IMR-90 (cell line): ENCODE results near the gene EDARADD. TPM values are rescaled to one million over a fixed set of nuclear protein-coding genes. Genes with fewer than 3 reads are reported as not detected.

Source experiments
- ATAC-seq: fragments of 200-7000 bp; cut with Tn5 transposase; 2 replicates; pipeline ENCODE4 v1.9.1; 2020; ENCODE audit warnings: low read depth, mild to moderate bottlenecking, moderate library complexity
- BruUV-seq: library from RNA; stranded (reverse); fragments of 400-500 nt; replicated peaks from 2 replicates; lab custom pipeline; 2021; lab: Mats Ljungman, UMichigan
- CTCF ChIA-PET: fragments of 300-600 bp; formaldehyde crosslinking; extraction: SDS; loops from one replicate; lab custom pipeline; 2021; ENCODE audit warnings: antibody characterized with exemption; lab: Yijun Ruan, JAX
- POLR2A ChIA-PET: fragments of 300-600 bp; sonication (Branson Sonifier 250); formaldehyde crosslinking; loops from one replicate; lab custom pipeline; 2022; ENCODE audit warnings: antibody characterized with exemption; ENCODE audit not compliant: unreplicated experiment; lab: Charles Lee
- DNase-seq: peaks from one replicate; pipeline ENCODE4 v3.0.0; 2013
- H2AFZ ChIP-seq: replicated peaks from 2 replicates; pipeline ENCODE3; 2013; ENCODE audit warnings: low read length, mild to moderate bottlenecking; ENCODE audit not compliant: poor library complexity
- H2AK5ac ChIP-seq: 2 replicates; pipeline ENCODE4 v1.6.1; 2013; ENCODE audit warnings: low read depth, low read length, inconsistent platforms
- H2AK9ac ChIP-seq: replicated peaks from 2 replicates; pipeline ENCODE3; 2013; ENCODE audit warnings: mild to moderate bottlenecking, low read depth, low read length, moderate library complexity; ENCODE audit not compliant: poor library complexity
- H2BK120ac ChIP-seq: 2 replicates; pipeline ENCODE4 v1.6.1; 2013; ENCODE audit warnings: low read depth, low read length, inconsistent platforms
- H2BK15ac ChIP-seq: 3 replicates; pipeline ENCODE4 v1.6.1; 2013; ENCODE audit warnings: low read depth, low read length, inconsistent platforms
- H2BK20ac ChIP-seq: 2 replicates; pipeline ENCODE4 v1.6.1; 2013; ENCODE audit warnings: low read depth, mild to moderate bottlenecking, inconsistent platforms, low read length, moderate library complexity
- H2BK5ac ChIP-seq: 2 replicates; pipeline ENCODE4 v1.6.1; 2013; ENCODE audit warnings: mild to moderate bottlenecking, low read depth, low read length, inconsistent platforms; ENCODE audit not compliant: poor library complexity, severe bottlenecking
- H3K14ac ChIP-seq: replicated peaks from 2 replicates; pipeline ENCODE4 v1.6.1; 2013; ENCODE audit warnings: low read depth, low read length, inconsistent platforms
- H3K18ac ChIP-seq: 2 replicates; pipeline ENCODE4 v1.6.1; 2013; ENCODE audit warnings: low read depth, low read length, control low read depth
- H3K23ac ChIP-seq: 2 replicates; pipeline ENCODE4 v1.6.1; 2013; ENCODE audit warnings: low read depth, low read length, inconsistent platforms
- H3K27ac ChIP-seq: 2 replicates; pipeline ENCODE4 v1.5.1; 2013; ENCODE audit warnings: mild to moderate bottlenecking, control low read depth, low read length; ENCODE audit not compliant: insufficient read depth
- H3K27me3 ChIP-seq: 2 replicates; pipeline ENCODE4 v1.6.1; 2013; ENCODE audit warnings: low read length; ENCODE audit not compliant: control insufficient read depth, insufficient read depth
- H3K36me3 ChIP-seq: 2 replicates; pipeline ENCODE4 v1.6.1; 2013; ENCODE audit warnings: low read length, mixed read lengths; ENCODE audit not compliant: control insufficient read depth, insufficient read depth
- H3K4ac ChIP-seq: 2 replicates; pipeline ENCODE4 v1.6.1; 2013; ENCODE audit warnings: low read depth, low read length, inconsistent platforms
- H3K4me1 ChIP-seq: 2 replicates; pipeline ENCODE4 v1.6.1; 2013; ENCODE audit warnings: low read length, mixed read lengths; ENCODE audit not compliant: control insufficient read depth, insufficient read depth
- H3K4me2 ChIP-seq: 2 replicates; pipeline ENCODE4 v1.6.1; 2013; ENCODE audit warnings: low read depth, mild to moderate bottlenecking, control low read depth, low read length, moderate library complexity
- H3K4me3 ChIP-seq: 2 replicates; pipeline ENCODE4 v1.5.1; 2013; ENCODE audit warnings: low read depth, mild to moderate bottlenecking, control low read depth, low read length, moderate library complexity; ENCODE audit not compliant: insufficient read depth
- H3K56ac ChIP-seq: 2 replicates; pipeline ENCODE4 v1.6.1; 2013; ENCODE audit warnings: low read length, inconsistent platforms; ENCODE audit not compliant: insufficient read depth; ENCODE audit errors: extremely low read depth
- H3K79me1 ChIP-seq, 2 experiments: 2 replicates each; pipeline ENCODE4 v1.6.1; 2013; ENCODE audit warnings: low read length in 2 of 2, inconsistent platforms in 1 of 2, low read depth in 1 of 2
- H3K9ac ChIP-seq: 2 replicates; pipeline ENCODE4 v1.6.1; 2013; ENCODE audit warnings: low read depth, low read length, control low read depth
- H3K9me1 ChIP-seq: 2 replicates; pipeline ENCODE4 v1.6.1; 2013; ENCODE audit warnings: low read length, inconsistent platforms; ENCODE audit not compliant: insufficient read depth
- H3K9me3 ChIP-seq: 2 replicates; pipeline ENCODE4 v1.6.1; 2013; ENCODE audit warnings: low read length; ENCODE audit not compliant: control insufficient read depth, insufficient read depth
- H4K20me1 ChIP-seq: 2 replicates; pipeline ENCODE4 v1.6.1; 2013; ENCODE audit warnings: low read length, inconsistent platforms; ENCODE audit not compliant: insufficient read depth
- H4K5ac ChIP-seq: 2 replicates; pipeline ENCODE4 v1.6.1; 2013; ENCODE audit warnings: mild to moderate bottlenecking, low read depth, low read length, control low read depth
- H4K8ac ChIP-seq, 2 experiments: 2 replicates each; pipeline ENCODE4 v1.6.1; 2013; ENCODE audit warnings: low read depth in 2 of 2, low read length in 2 of 2, control low read depth in 1 of 2, inconsistent platforms in 1 of 2
- H4K91ac ChIP-seq: 2 replicates; pipeline ENCODE4 v1.6.1; 2013; ENCODE audit warnings: low read depth, low read length, inconsistent platforms; ENCODE audit not compliant: insufficient read depth
- BHLHE40 ChIP-seq: fragments of 150-350 bp; IDR thresholded peaks from 2 replicates; pipeline ENCODE4 v1.6.1; 2016; ENCODE audit warnings: mild to moderate bottlenecking, low read depth, low read length
- CTCF ChIP-seq: conservative IDR thresholded peaks from 2 replicates; pipeline ENCODE4 v1.5.1; 2012; ENCODE audit warnings: mild to moderate bottlenecking, low read depth, low read length, improper control_type of control experiment
- FOS ChIP-seq: fragments of 150-350 bp; IDR thresholded peaks from 2 replicates; pipeline ENCODE4 v1.6.1; 2016; ENCODE audit warnings: low read depth, low read length
- RCOR1 ChIP-seq: IDR thresholded peaks from 2 replicates; pipeline ENCODE4 v1.6.1; 2012; ENCODE audit warnings: mild to moderate bottlenecking, low read length, improper control_type of control experiment; ENCODE audit not compliant: insufficient replicate concordance
- WGBS, 2 experiments: methylation state at CpG; one replicate each; pipeline versions ENCODE4 v1.1.5 to v1.1.7; 2013; ENCODE audit warnings: missing lambda C conversion rate in 2 of 2; ENCODE audit not compliant: insufficient read length in 1 of 2; ENCODE audit errors: extremely low coverage in 2 of 2; 5-methylcytosine and 5-hydroxymethylcytosine counted together
- dilution Hi-C: fragments of 300-500 bp; cut with HindIII; formaldehyde crosslinking; loops from one replicate; pipeline ENCODE4 v1.14.3; 2018; ENCODE audit warnings: low sequenced_read_pairs; ENCODE audit not compliant: unreplicated experiment
- in situ Hi-C: fragments of 300-500 bp; cut with MboI; formaldehyde crosslinking; loops from 3 replicates; pipeline ENCODE4 v1.14.3; 2019; ENCODE audit warnings: low sequenced_read_pairs, inconsistent platforms, mixed read lengths
- intact Hi-C: fragments of 100-400 bp; cut with micrococcal nuclease; formaldehyde crosslinking; loops from 2 replicates; pipeline ENCODE4 v1.10.0; 2022
- polyA plus RNA-seq, 3 experiments: library from polyadenylated mRNA; depleted of rRNA; stranded (reverse); fragments of >200 nt; gene quantifications; 2 replicates each; pipeline ENCODE4 v1.2.3, GENCODE V29; 2012; ENCODE audit warnings: low replicate concordance in 1 of 3
- total RNA-seq: library from RNA; depleted of rRNA; stranded (reverse); fragments of >200 nt; gene quantifications from 2 replicates; pipeline ENCODE4 v1.2.3, GENCODE V29; 2012

EDARADD gene
- total and polyA plus RNA-seq, 2 of the 4 experiments (the other 2 are of a cell fraction), result not detected

- no peak overlapping the region for H2BK5ac ChIP-seq
- H3K4me1 ChIP-seq, result peaks cover 2% of the 10 kb centered on the region; the same call in 1 of the 2 replicates
- H4K91ac ChIP-seq, result no peak overlapping the region
- ATAC-seq (0 out of 2 replicates have a peak, but pooled peaks have one; percentile 32), DNase-seq (peak; percentile 46)
- H2BK120ac ChIP-seq, result peak overlapping the region; percentile 7; the same call in 1 of the 2 replicates
- CTCF ChIA-PET, result interaction anchor here (1.2 kb wide), 1 partner anchor 29 kb away, joined by 3 read pairs; no protein-coding TSS in a partner anchor
- no peak overlapping the region for H3K56ac ChIP-seq
- H2AK9ac ChIP-seq, result no peak overlapping the region
- H4K5ac ChIP-seq, result no peak overlapping the region
- no CpG with 5 or more reads among the region's 2 CpGs for WGBS, 2 experiments
- no peaks in the 10 kb centered on the region for H3K79me1 ChIP-seq
- TF ChIP-seq CTCF (no peak), RCOR1 (peak; percentile 71), BHLHE40 (peak; percentile 44; the same call in 1 of the 2 replicates), FOS (no peak)
- H2BK20ac ChIP-seq, result peak overlapping the region; percentile 11; the same call in 1 of the 2 replicates
- peak overlapping the region; percentile 6; the same call in 1 of the 2 replicates for H3K4ac ChIP-seq
- no peaks in the 10 kb centered on the region for H4K20me1 ChIP-seq
- no peak overlapping the region for H2AFZ ChIP-seq
- dilution Hi-C loops (no loop called here), in situ Hi-C loops (no loop called here), intact Hi-C loops (no loop called here)
- H3K4me2 ChIP-seq, result no peak overlapping the region
- no peak overlapping the region for H2BK15ac ChIP-seq
- H3K27ac ChIP-seq, result no peak overlapping the region
- H3K27me3 ChIP-seq, result no peaks in the 10 kb centered on the region
- no peak overlapping the region for H3K23ac ChIP-seq
- no peak overlapping the region for H3K18ac ChIP-seq
- peak overlapping the region in 1 of 2 experiments; percentile 1; a peak in 1 of 4 replicates for H4K8ac ChIP-seq
- no peak overlapping the region for H3K9ac ChIP-seq
- POLR2A ChIA-PET, result no interaction called here
- no peaks in the 10 kb centered on the region for H3K36me3 ChIP-seq
- no peak overlapping the region for H3K14ac ChIP-seq
- 0 out of 2 replicates have a peak, but pooled peaks cover 4% of the 10 kb centered on the region for H3K9me1 ChIP-seq
- no peak overlapping the region for H3K4me3 ChIP-seq
- BruUV-seq, result no TSS peak
- H3K9me3 ChIP-seq, result no peaks in the 10 kb centered on the region
- no peak overlapping the region for H2AK5ac ChIP-seq
Measured at GRCh38 chr1:236502579-236502971, 108.5 kb downstream of the EDARADD start.
